Esophagus squamous epithelium (tissue), 4 donors: ENCODE measurements around the gene MAPK8IP3.

Experiments used
- POLR2A ChIP-seq, 4 donors: fragments of 450-650 bp; IDR thresholded peaks; one replicate each; pipeline ENCODE4 v1.6.1; 2017; ENCODE audit warnings: antibody characterized with exemption in 4 of 4, mild to moderate bottlenecking in 4 of 4, moderate library complexity in 3 of 4
- TF ChIP-seq, protein P1 (sequence below), 6 experiments: fragments of 450-650 bp in 4 of 6; fragments of 200-600 bp in 2 of 6; sonication (generic) in 2 of 6; IDR thresholded peaks; one replicate each; pipeline ENCODE4 v1.5.1; 2016 to 2019; ENCODE audit warnings: antibody characterized with exemption in 6 of 6, mild to moderate bottlenecking in 4 of 6, moderate library complexity in 4 of 6

GRCh38 chr16:1696863-1697262 lies 9.1 kb upstream of the MAPK8IP3 start:
- TF ChIP-seq, protein P1, sequence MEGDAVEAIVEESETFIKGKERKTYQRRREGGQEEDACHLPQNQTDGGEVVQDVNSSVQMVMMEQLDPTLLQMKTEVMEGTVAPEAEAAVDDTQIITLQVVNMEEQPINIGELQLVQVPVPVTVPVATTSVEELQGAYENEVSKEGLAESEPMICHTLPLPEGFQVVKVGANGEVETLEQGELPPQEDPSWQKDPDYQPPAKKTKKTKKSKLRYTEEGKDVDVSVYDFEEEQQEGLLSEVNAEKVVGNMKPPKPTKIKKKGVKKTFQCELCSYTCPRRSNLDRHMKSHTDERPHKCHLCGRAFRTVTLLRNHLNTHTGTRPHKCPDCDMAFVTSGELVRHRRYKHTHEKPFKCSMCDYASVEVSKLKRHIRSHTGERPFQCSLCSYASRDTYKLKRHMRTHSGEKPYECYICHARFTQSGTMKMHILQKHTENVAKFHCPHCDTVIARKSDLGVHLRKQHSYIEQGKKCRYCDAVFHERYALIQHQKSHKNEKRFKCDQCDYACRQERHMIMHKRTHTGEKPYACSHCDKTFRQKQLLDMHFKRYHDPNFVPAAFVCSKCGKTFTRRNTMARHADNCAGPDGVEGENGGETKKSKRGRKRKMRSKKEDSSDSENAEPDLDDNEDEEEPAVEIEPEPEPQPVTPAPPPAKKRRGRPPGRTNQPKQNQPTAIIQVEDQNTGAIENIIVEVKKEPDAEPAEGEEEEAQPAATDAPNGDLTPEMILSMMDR (IDR thresholded peaks at IDR 0.05): no peak
- no peak for TF ChIP-seq POLR2A (IDR thresholded peaks at IDR 0.05)
